Colonic mucosa (tissue), 4 donors: ENCODE measurements around the gene MAP3K7. TPM values are rescaled to one million over a fixed set of nuclear protein-coding genes. Genes with fewer than 3 reads are reported as not detected.

Source experiments
- DNase-seq: peaks from one replicate; pipeline ENCODE4 v3.0.0-alpha.2; 2020
- H3K27ac ChIP-seq: fragments of 200-600 bp; one replicate; pipeline ENCODE4 v1.8.0; 2021
- H3K27me3 ChIP-seq: fragments of 200-600 bp; one replicate; pipeline ENCODE4 v1.8.0; 2021
- H3K36me3 ChIP-seq: fragments of 200-600 bp; one replicate; pipeline ENCODE4 v1.8.0; 2021
- H3K4me1 ChIP-seq: fragments of 200-600 bp; one replicate; pipeline ENCODE4 v1.8.0; 2021; ENCODE audit warnings: mild to moderate bottlenecking
- H3K4me3 ChIP-seq: fragments of 200-600 bp; one replicate; pipeline ENCODE4 v1.8.0; 2021
- H3K9ac ChIP-seq, 2 donors: one replicate each; pipeline ENCODE4 v1.7.0; 2013; ENCODE audit warnings: control low read depth in 2 of 2, low read depth in 2 of 2, low read length in 2 of 2
- H3K9me3 ChIP-seq: fragments of 200-600 bp; one replicate; pipeline ENCODE4 v1.8.0; 2021
- CTCF ChIP-seq: fragments of 200-600 bp; IDR thresholded peaks from one replicate; pipeline ENCODE4 v1.8.0; 2022; ENCODE audit warnings: antibody characterized with exemption, mild to moderate bottlenecking
- intact Hi-C: fragments of 100-400 bp; cut with DNase I; formaldehyde crosslinking; loops from one replicate; pipeline ENCODE4 v1.14.1; 2022
- total RNA-seq, 2 donors: library from RNA; stranded (reverse); fragmentation: NEBNext Ultra II Directional in 1 of 2; extraction: Animal tissue kit (Norgen Biotek cat#: 25700) in 1 of 2; gene quantifications; one replicate each; pipeline ENCODE4 v1.2.1, GENCODE V29; 2021
- donor health status: healthy.
- donor health status: DM: no; HTN: no; CAD: no.
- donor health status: DM: no; HTN: no; CAD: no.

The MAP3K7 gene
- total RNA-seq, 2 donors from 2014 or later, result 18.2 to 19.4 TPM

- Histone ChIP-seq H3K9me3 (no peaks in the 10 kb centered on the region), H3K4me3 (no peak overlapping the region), H3K36me3 (no peaks in the 10 kb centered on the region), H3K4me1 (no peaks in the 10 kb centered on the region), H3K27ac (no peak overlapping the region), H3K9ac (no peak overlapping the region), H3K27me3 (no peaks in the 10 kb centered on the region)
- no peak for TF ChIP-seq CTCF
- no peak for DNase-seq
- intact Hi-C loops, result no loop called here
Measured at GRCh38 chr6:90465686-90466085, 121.2 kb downstream of the MAP3K7 start.

- DNase-seq, result no peak
- Histone ChIP-seq H3K4me1 (no peaks in the 10 kb centered on the region), H3K4me3 (no peak overlapping the region), H3K36me3 (no peaks in the 10 kb centered on the region), H3K9ac (no peak overlapping the region), H3K27me3 (no peaks in the 10 kb centered on the region), H3K27ac (no peak overlapping the region), H3K9me3 (no peaks in the 10 kb centered on the region)
- intact Hi-C loops, result no loop called here
- TF ChIP-seq CTCF, result no peak
Measured at GRCh38 chr6:90464507-90464906, 122.4 kb downstream of the MAP3K7 start.

- DNase-seq, result no peak
- no peak overlapping the region for H3K4me3 ChIP-seq
- no peak for TF ChIP-seq CTCF
- H3K9ac ChIP-seq, result no peak overlapping the region
- H3K4me1 ChIP-seq, result no peaks in the 10 kb centered on the region
- no peak overlapping the region for H3K27ac ChIP-seq
- no peaks in the 10 kb centered on the region for H3K36me3 ChIP-seq
- no peaks in the 10 kb centered on the region for H3K9me3 ChIP-seq
- intact Hi-C loops, result no loop called here
- H3K27me3 ChIP-seq, result no peaks in the 10 kb centered on the region
Measured at GRCh38 chr6:90463874-90464273, 123.0 kb downstream of the MAP3K7 start.
